Effector memory CD4-positive, alpha-beta T cell (primary cell): Measurements from ENCODE around the gene KIF1A.

Experiments used
- DNase-seq, 3 donors: peaks; one replicate each; pipeline ENCODE4 v3.0.0-alpha.2; 2020
- H3K27ac ChIP-seq: 2 replicates; pipeline ENCODE4 v1.7.0; 2013; ENCODE audit warnings: mild to moderate bottlenecking, low read length, moderate library complexity; ENCODE audit not compliant: insufficient read depth, poor library complexity, severe bottlenecking
- H3K27me3 ChIP-seq: replicated peaks from 2 replicates; pipeline ENCODE4 v1.7.0; 2013; ENCODE audit warnings: mild to moderate bottlenecking, low read length; ENCODE audit not compliant: insufficient read depth, control insufficient read depth, poor library complexity, severe bottlenecking
- H3K36me3 ChIP-seq: 2 replicates; pipeline ENCODE4 v1.7.0; 2013; ENCODE audit warnings: mild to moderate bottlenecking, low read length, moderate library complexity; ENCODE audit not compliant: control insufficient read depth, insufficient read depth
- H3K4me1 ChIP-seq: 2 replicates; pipeline ENCODE4 v1.7.0; 2013; ENCODE audit warnings: low read length, mild to moderate bottlenecking; ENCODE audit not compliant: control insufficient read depth, insufficient read depth, poor library complexity, severe bottlenecking
- H3K4me3 ChIP-seq: 2 replicates; pipeline ENCODE4 v1.7.0; 2013; ENCODE audit warnings: low read length, low read depth, mild to moderate bottlenecking; ENCODE audit not compliant: insufficient read depth, poor library complexity, severe bottlenecking
- H3K9me3 ChIP-seq: 2 replicates; pipeline ENCODE4 v1.7.0; 2013; ENCODE audit warnings: mild to moderate bottlenecking, low read length, moderate library complexity; ENCODE audit not compliant: control insufficient read depth

KIF1A gene

DNA sequence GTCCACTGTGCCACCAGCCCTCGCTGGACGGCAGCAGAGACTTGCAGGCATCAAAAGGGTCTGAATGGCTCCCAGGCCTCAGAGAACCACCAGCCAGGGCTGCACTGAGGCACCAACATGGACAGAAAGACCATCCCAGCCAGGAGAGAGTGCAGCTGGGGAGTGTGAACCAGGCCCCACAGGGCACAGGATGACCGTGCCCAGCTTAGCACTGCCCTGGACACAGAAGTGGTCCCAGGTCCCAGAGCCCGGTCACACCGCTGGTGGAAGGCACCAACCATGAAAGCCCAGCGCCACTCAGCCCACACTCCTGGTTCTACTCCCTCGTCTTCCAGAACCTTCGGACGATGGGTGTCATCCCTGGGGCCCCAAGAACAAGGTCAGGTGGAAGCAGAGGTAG lies 107.9 kb downstream of the KIF1A start:
- Histone ChIP-seq H3K27me3 (no peaks in the 10 kb centered on the region), H3K27ac (no peak overlapping the region)
- no peak for DNase-seq

DNA sequence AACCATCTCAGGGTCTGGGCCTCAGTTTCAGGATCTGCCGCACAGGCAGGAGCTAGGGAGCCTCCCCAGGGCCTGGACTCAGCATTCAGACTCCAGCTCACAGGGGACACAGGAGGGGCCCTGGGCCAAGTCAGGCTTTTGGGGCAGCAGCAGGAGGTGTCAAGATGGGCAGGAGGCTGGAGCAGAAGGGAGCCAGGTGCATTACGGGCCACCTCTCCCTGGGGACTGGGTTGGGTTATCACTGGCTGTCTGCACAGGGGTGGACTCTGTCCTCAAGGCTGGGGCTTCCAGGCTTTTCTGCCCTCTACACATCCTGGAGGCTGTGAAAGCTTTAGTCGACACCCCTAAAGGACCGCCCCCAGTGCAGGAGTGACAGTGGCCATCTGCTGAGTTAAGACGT lies 108.3 kb downstream of the KIF1A start:
- Histone ChIP-seq H3K4me1 (no peaks in the 10 kb centered on the region), H3K27me3 (no peaks in the 10 kb centered on the region), H3K9me3 (no peaks in the 10 kb centered on the region), H3K4me3 (no peak overlapping the region), H3K27ac (no peak overlapping the region), H3K36me3 (no peaks in the 10 kb centered on the region)
- no peak for DNase-seq

More for the DNA sequence above, 107.9 kb downstream of the KIF1A start:
- no peaks in the 10 kb centered on the region for H3K4me1 ChIP-seq
- H3K4me3 ChIP-seq, result no peak overlapping the region
- H3K9me3 ChIP-seq, result no peaks in the 10 kb centered on the region
- no peaks in the 10 kb centered on the region for H3K36me3 ChIP-seq

DNA sequence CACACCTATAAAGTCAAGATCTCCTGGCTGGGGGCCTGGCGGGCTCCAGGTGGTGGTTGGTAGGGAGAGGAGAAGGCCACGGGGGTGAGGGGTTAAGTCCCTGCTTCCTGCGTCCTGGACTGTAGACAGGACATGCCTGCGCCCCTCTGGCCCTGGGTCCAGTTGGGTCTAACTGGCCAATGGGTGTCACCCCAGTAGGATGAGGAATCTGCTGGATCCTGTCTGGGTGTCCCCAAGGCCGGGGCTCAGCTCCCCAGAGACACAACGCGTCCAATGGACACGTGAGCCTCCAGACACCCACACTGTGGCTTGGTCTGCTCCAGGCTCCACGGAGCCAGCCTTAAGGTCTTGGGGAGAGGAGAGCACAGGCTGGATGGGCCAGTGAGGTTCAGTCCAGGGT lies 108.7 kb downstream of the KIF1A start:
- DNase-seq, result no peak
- Histone ChIP-seq H3K4me3 (no peak overlapping the region), H3K9me3 (no peaks in the 10 kb centered on the region), H3K36me3 (no peaks in the 10 kb centered on the region), H3K27ac (no peak overlapping the region), H3K4me1 (no peaks in the 10 kb centered on the region), H3K27me3 (no peaks in the 10 kb centered on the region)

DNA sequence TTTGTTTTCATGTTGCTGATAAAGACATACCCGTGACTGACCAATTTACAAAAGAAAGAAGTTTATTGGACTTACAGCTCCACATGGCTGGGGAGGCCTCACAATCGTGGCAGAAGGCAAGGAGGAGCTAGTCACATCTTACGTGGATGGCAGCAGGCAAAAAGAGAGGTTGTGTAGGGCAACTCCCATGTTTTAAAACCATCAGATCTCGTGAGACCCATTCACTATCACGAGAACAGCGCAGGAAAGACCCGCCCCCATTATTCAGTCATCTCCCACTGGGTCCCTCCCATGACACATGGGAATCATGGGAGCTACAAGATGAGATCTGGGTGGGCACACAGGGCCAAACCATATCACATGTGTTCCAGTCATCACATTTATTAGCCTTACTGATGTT lies 111.6 kb downstream of the KIF1A start:
- DNase-seq, result no peak
- Histone ChIP-seq H3K9me3 (no peaks in the 10 kb centered on the region), H3K4me3 (no peak overlapping the region), H3K27me3 (no peaks in the 10 kb centered on the region), H3K36me3 (no peaks in the 10 kb centered on the region), H3K4me1 (peaks cover 14% of the 10 kb centered on the region), H3K27ac (no peak overlapping the region)

DNA sequence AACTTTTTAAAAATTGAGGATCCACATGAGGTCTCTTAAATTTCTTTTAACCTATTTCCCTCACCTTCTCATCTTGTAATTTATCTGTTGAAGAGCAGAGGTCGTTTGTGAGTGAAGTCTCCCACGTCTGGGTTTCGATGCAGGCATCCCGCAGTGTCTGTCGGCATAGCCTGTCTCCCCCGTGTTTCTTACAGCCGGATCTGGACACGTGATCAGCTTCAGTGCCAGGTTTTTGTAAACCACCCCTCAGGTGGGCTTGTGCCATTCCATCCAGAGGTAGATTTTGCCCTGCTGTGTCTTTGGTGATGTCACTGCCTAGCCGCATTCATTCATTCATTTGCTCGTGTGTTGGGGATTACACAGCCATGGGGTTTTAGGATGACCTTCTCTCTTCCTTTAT lies 112.2 kb downstream of the KIF1A start:
- no peak for DNase-seq
- no peaks in the 10 kb centered on the region for H3K27me3 ChIP-seq
- H3K9me3 ChIP-seq, result no peaks in the 10 kb centered on the region
- H3K27ac ChIP-seq, result no peak overlapping the region
- peaks cover 14% of the 10 kb centered on the region for H3K4me1 ChIP-seq
- H3K4me3 ChIP-seq, result no peak overlapping the region
- no peaks in the 10 kb centered on the region for H3K36me3 ChIP-seq

DNA sequence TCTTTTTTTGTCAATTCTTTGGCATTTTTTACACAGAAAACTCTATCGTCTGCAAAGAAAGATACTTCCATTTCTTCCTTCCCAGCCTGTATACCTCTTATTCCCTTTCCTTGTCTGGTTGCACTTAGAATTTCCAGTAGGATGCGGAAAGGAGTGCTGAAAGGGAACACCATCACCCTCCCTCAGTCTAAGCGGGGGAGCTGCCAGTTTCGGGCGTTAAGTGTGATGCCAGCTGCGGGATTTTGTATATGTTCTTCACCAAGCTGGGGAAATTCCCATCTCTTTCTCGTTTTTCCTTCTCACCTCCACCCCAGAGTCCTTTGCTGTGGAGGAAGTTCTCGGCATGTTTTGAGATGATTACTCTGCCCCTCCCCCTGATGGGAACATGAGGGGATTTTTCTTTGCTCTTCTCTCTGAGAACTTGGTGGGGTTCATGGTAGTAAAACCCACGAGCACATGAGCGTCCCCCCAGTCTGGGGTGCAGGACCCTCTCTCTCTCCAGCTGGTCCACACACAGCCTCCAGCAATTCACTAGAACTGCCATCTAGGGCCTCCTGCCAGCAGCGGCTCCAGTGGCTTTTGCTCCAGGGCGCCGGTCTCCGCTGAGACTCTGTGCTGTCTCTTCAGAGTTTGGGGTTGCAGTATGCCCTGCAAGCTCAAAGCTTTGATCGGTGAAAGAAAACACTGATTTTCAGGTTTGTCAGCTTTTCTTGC lies 112.8 kb downstream of the KIF1A start:
- no peak for DNase-seq
- Histone ChIP-seq H3K4me1 (peaks cover 14% of the 10 kb centered on the region), H3K36me3 (no peaks in the 10 kb centered on the region), H3K27me3 (no peaks in the 10 kb centered on the region), H3K4me3 (no peak overlapping the region), H3K9me3 (no peaks in the 10 kb centered on the region), H3K27ac (no peak overlapping the region)

DNA sequence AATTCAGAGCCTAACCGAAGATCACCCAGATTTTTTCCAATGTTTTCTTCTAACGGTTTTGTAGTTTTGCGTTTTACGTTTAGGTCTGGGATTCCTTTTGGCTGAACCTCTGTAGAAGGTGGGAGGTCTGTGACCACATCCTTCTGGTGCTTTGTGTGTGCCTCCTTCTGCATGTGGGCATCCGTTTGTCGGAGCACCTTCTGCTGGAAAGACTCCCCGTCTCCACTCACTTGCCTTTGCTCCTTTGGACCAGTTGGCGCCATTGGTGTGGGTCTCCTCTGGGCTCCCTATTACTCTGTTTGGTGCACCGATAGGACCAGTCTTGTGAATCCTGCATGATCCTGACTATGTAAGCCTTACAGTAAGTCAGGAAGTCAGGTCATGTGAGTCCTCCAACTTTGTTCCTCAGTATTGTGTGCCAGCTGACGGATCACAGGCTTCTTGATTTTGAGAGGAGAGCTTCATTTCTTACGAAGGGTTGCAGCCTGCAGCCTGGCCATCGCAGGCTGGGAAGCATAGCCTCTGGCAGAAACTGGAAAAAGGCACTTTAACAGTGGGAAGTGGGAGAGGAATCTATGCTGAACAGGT lies 114.7 kb downstream of the KIF1A start:
- H3K36me3 ChIP-seq, result no peaks in the 10 kb centered on the region
- no peak overlapping the region for H3K27ac ChIP-seq
- DNase-seq, result no peak
- no peak overlapping the region for H3K4me3 ChIP-seq
- no peaks in the 10 kb centered on the region for H3K9me3 ChIP-seq
- peaks cover 14% of the 10 kb centered on the region for H3K4me1 ChIP-seq
- H3K27me3 ChIP-seq, result no peaks in the 10 kb centered on the region

DNA sequence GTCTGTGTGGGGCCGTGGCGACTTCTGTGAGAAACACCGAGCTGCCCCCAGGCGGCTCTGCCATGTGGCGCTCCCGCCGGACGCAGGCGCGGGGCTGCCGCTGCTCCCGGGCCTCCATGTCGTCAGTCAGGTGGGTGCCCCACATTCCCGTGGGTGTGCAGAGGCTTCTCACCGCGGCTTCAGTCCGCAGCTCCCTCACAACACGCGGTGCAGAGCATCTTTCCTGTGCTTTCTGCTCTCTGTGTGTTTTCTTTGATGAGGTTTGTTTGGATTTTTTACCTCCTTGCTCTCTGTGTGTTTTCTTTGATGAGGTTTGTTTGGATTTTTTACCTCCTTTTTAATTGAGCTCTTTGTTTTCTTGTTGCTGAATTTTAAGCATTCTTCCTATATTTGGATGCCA lies 115.4 kb downstream of the KIF1A start:
- peaks cover 14% of the 10 kb centered on the region for H3K4me1 ChIP-seq
- H3K27me3 ChIP-seq, result no peaks in the 10 kb centered on the region
- no peak overlapping the region for H3K27ac ChIP-seq
- no peaks in the 10 kb centered on the region for H3K36me3 ChIP-seq
- H3K4me3 ChIP-seq, result no peak overlapping the region
- no peaks in the 10 kb centered on the region for H3K9me3 ChIP-seq
- DNase-seq, result no peak

DNA sequence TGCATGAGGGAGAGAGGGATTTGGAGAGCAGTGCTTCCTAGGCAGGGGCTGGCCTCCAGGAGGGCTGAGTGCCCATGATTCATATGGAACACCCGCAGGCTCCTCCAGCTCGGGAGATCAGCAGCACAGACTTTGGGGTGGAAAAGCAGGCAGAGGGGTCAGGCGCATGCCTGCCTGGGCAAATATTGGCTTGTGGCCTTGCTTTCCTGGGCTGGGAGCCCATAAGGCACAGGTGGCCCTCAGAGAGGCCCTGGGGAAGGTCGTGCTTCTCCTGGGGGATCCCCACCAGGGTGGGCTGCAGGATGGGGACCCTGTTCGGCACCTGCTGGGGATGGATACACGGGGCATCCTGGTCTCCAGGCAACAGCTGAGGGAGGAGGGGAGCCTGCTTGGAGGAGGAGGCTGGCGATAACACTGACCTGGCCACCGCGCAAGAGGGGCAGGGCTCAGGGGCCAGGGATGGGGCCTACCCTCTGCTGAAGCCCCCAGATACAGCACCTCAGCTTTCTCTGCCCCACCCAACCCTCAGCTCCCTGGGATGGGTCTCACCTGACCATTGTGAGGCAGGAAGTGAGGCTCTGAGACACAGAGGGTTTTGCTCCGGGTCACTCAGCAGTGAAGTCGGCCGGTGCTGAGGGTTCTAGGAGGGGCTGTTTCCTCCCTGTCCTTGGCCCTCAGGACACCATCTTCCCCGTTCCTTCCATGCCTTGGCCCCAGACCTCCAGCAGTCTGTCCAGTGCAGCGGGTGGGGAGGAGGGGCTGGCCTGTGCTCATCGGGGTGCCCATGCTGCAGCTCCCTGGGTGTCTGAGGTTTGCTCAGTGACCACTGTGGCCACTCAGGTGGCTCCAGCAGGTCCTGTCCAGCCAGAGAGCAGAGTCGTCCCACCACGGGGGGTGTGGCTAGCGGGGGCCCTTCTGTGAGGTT lies 116.3 kb downstream of the KIF1A start:
- no peaks in the 10 kb centered on the region for H3K27me3 ChIP-seq
- H3K4me3 ChIP-seq, result no peak overlapping the region
- DNase-seq, result no peak
- H3K36me3 ChIP-seq, result no peaks in the 10 kb centered on the region
- peaks cover 14% of the 10 kb centered on the region for H3K4me1 ChIP-seq
- no peak overlapping the region for H3K27ac ChIP-seq
- no peaks in the 10 kb centered on the region for H3K9me3 ChIP-seq

DNA sequence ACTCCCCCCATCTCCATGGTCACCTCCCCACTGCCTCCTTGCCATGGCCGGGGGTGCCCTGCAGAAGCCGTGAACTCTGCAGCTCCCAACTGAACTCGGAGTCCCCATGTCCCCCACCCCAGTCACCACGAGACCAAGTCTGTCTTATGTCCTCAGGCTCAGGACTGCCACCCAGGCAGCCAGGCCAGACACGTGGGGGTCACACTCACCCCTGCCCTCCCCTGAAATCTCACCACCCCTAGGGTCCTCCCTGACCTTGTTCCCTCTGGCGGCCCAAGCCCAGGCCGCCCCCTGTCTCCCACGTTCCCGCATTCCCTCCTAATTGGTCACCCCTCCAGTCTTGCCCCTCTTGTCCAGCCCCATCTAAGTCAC lies 117.4 kb downstream of the KIF1A start:
- H3K36me3 ChIP-seq, result no peaks in the 10 kb centered on the region
- DNase-seq, result no peak
- H3K9me3 ChIP-seq, result no peaks in the 10 kb centered on the region
- peaks cover 14% of the 10 kb centered on the region for H3K4me1 ChIP-seq
- H3K4me3 ChIP-seq, result no peak overlapping the region
- no peaks in the 10 kb centered on the region for H3K27me3 ChIP-seq
- H3K27ac ChIP-seq, result no peak overlapping the region
